ENCODE data around the gene RIT2.

RIT2 gene

DNA sequence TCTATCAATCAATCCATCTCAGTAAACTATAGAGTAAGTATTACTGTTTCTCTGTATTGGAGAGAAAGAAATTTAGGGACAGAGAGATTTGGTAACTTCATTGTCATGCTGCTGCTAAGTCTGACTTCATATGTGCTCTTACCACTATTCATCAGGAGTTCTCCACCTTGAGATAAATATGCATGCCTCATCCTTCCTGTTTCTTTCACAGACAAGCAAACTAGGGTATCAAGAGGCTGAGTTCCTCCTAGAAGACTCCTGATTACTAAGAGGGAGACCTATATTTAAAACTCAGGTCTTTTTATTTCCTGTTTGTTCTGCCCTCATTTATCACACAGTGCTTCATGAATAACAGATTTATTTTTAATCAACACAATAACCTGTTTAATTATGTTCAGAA, 34.1 kb downstream of the RIT2 start:
- H3K4me1 ChIP-seq (ENCODE audit: control insufficient read depth, insufficient read depth, low read length, unreplicated experiment) = no peaks in the 10 kb centered on the region
- no peaks in the 10 kb centered on the region for H3K36me3 ChIP-seq (ENCODE audit: insufficient read depth, low read length)
- H3K27me3 ChIP-seq (ENCODE audit: insufficient read depth, low read length) = no peaks in the 10 kb centered on the region
- no peak overlapping the region for H2AFZ ChIP-seq (ENCODE audit: low read length, unreplicated experiment)
- no peaks in the 10 kb centered on the region for H3K79me2 ChIP-seq (ENCODE audit: control insufficient read depth, insufficient read depth, low read length, unreplicated experiment)
- H3K27ac ChIP-seq (ENCODE audit: low read depth, low read length) = no peak overlapping the region
- no peak overlapping the region for H3K4me3 ChIP-seq (ENCODE audit: low read depth, low read length)

DNA sequence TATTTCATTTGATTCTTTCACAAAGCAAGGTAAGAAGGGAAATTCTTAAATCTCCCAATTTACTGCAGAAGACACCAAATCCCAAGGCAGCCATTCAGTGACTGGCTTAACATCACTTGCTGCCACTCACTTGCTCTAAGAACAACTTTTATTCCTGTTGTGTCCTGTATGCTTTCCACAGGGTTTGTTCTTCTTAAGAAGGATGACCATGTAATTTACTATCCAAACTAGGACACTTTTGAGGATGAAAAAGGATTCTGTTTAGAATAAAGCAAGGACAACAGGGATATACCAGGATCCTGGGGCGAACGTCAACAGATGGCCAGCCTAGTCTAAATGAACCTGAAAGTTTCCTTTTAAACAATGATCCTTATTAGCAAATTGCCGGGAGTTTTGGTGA, 34.8 kb downstream of the RIT2 start:
- Histone ChIP-seq H3K36me3 (ENCODE audit: insufficient read depth, low read length) (no peaks in the 10 kb centered on the region), H3K79me2 (ENCODE audit: control insufficient read depth, insufficient read depth, low read length, unreplicated experiment) (no peaks in the 10 kb centered on the region), H2AFZ (ENCODE audit: low read length, unreplicated experiment) (no peak overlapping the region), H3K27ac (ENCODE audit: low read depth, low read length) (no peak overlapping the region), H3K4me1 (ENCODE audit: control insufficient read depth, insufficient read depth, low read length, unreplicated experiment) (no peaks in the 10 kb centered on the region), H3K27me3 (ENCODE audit: insufficient read depth, low read length) (no peaks in the 10 kb centered on the region), H3K4me3 (ENCODE audit: low read depth, low read length) (no peak overlapping the region)

GRCh38 chr18:43079422-43079821, 36.1 kb downstream of the RIT2 start:
- Histone ChIP-seq H3K79me2 (ENCODE audit: control insufficient read depth, insufficient read depth, low read length, unreplicated experiment) (no peaks in the 10 kb centered on the region), H3K27ac (ENCODE audit: low read depth, low read length) (no peak overlapping the region), H2AFZ (ENCODE audit: low read length, unreplicated experiment) (no peak overlapping the region), H3K27me3 (ENCODE audit: insufficient read depth, low read length) (no peaks in the 10 kb centered on the region), H3K4me3 (ENCODE audit: low read depth, low read length) (no peak overlapping the region), H3K36me3 (ENCODE audit: insufficient read depth, low read length) (no peaks in the 10 kb centered on the region), H3K4me1 (ENCODE audit: control insufficient read depth, insufficient read depth, low read length, unreplicated experiment) (no peaks in the 10 kb centered on the region)

DNA sequence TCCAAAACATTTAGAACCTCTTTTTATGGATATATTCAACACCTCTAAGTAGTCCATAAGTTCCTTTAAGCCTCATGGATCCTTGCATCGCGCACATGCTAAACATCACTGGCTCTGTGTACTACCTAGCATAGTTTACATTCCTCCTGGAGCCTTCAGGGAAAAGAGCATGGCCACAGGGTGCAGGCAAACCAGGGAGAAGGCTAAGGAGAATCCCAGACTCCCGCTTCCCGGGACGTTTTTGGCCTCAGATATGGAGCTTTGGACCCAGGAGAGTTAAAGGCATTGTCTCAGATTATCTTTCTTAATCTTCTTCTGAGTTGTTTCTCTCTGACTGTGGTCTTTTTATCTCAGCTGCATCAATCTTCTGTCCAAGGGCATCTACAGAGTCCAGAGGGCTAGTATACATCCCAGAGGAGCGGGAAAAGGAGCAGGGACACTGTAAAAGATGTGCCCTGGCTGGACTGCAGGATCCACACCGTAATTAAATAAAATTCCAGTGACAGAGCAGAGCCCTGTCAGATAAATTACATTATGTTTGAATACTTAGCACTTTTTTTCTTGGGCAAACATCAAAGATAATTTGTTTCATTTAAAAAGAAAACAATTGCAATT, 36.9 kb downstream of the RIT2 start:
- Histone ChIP-seq H3K27ac (ENCODE audit: low read depth, low read length) (no peak overlapping the region), H3K4me1 (ENCODE audit: control insufficient read depth, insufficient read depth, low read length, unreplicated experiment) (no peaks in the 10 kb centered on the region), H2AFZ (ENCODE audit: low read length, unreplicated experiment) (no peak overlapping the region), H3K27me3 (ENCODE audit: insufficient read depth, low read length) (no peaks in the 10 kb centered on the region), H3K79me2 (ENCODE audit: control insufficient read depth, insufficient read depth, low read length, unreplicated experiment) (no peaks in the 10 kb centered on the region), H3K36me3 (ENCODE audit: insufficient read depth, low read length) (no peaks in the 10 kb centered on the region), H3K4me3 (ENCODE audit: low read depth, low read length) (no peak overlapping the region)

GRCh38 chr18:43077510-43078308, 37.8 kb downstream of the RIT2 start:
- Histone ChIP-seq H3K27me3 (ENCODE audit: insufficient read depth, low read length) (no peaks in the 10 kb centered on the region), H2AFZ (ENCODE audit: low read length, unreplicated experiment) (no peak overlapping the region), H3K4me3 (ENCODE audit: low read depth, low read length) (no peak overlapping the region), H3K4me1 (ENCODE audit: control insufficient read depth, insufficient read depth, low read length, unreplicated experiment) (no peaks in the 10 kb centered on the region), H3K79me2 (ENCODE audit: control insufficient read depth, insufficient read depth, low read length, unreplicated experiment) (no peaks in the 10 kb centered on the region), H3K27ac (ENCODE audit: low read depth, low read length) (no peak overlapping the region), H3K36me3 (ENCODE audit: insufficient read depth, low read length) (no peaks in the 10 kb centered on the region)

DNA sequence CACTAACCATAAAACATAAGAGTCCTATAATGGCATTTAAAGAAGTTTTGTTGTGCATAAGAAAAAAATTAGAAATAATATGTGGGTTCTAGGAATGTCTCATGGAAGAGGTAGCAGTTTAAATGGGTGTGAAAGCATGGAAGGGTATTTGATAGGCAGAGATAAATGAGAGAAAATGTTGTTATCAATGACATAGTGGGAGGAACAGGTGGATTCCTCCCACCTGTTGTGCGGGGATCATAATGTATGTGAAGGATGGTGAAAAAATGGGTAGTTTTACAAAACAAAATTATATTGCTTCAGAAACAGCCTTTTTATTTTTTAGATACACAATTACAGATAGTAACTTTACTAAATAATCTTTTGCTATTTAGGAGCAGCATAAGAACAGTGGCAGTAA, 41.7 kb downstream of the RIT2 start:
- H3K36me3 ChIP-seq (ENCODE audit: insufficient read depth, low read length) = no peaks in the 10 kb centered on the region

DNA sequence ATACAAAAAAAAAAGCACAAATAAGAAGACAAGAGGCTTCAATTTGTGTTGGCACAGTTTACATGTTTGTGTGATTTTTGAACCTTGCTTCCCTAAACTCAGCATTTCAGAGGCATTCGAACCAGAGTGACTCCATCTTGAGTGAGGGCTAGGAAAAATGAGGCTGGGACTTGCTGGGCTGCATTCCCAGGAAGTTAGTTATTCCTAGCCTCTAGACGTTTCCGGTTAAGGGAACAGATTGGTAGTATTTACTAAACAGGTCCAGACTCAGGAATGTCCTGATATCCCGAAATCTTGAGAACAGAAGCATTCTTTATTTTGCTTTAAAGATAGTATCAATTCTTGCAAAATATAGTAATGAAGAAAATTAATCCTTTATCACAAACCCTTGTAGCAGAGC, 46.7 kb downstream of the RIT2 start:
- H3K27me3 ChIP-seq (ENCODE audit: insufficient read depth, low read length) = no peaks in the 10 kb centered on the region
- H3K79me2 ChIP-seq (ENCODE audit: control insufficient read depth, insufficient read depth, low read length, unreplicated experiment) = no peaks in the 10 kb centered on the region
- H3K36me3 ChIP-seq (ENCODE audit: insufficient read depth, low read length) = no peaks in the 10 kb centered on the region
- no peak overlapping the region for H3K27ac ChIP-seq (ENCODE audit: low read depth, low read length)
- no peak overlapping the region for H2AFZ ChIP-seq (ENCODE audit: low read length, unreplicated experiment)
- no peaks in the 10 kb centered on the region for H3K4me1 ChIP-seq (ENCODE audit: control insufficient read depth, insufficient read depth, low read length, unreplicated experiment)
- no peak overlapping the region for H3K4me3 ChIP-seq (ENCODE audit: low read depth, low read length)

More for the DNA sequence above, 41.7 kb downstream of the RIT2 start:
- H3K27me3 ChIP-seq (ENCODE audit: insufficient read depth, low read length) = no peaks in the 10 kb centered on the region
- no peak overlapping the region for H3K27ac ChIP-seq (ENCODE audit: low read depth, low read length)
- H2AFZ ChIP-seq (ENCODE audit: low read length, unreplicated experiment) = no peak overlapping the region
- H3K4me3 ChIP-seq (ENCODE audit: low read depth, low read length) = no peak overlapping the region
- H3K4me1 ChIP-seq (ENCODE audit: control insufficient read depth, insufficient read depth, low read length, unreplicated experiment) = no peaks in the 10 kb centered on the region
- no peaks in the 10 kb centered on the region for H3K79me2 ChIP-seq (ENCODE audit: control insufficient read depth, insufficient read depth, low read length, unreplicated experiment)

GRCh38 chr18:43067570-43067969, 47.9 kb downstream of the RIT2 start:
- Histone ChIP-seq H2AFZ (ENCODE audit: low read length, unreplicated experiment) (no peak overlapping the region), H3K4me1 (ENCODE audit: control insufficient read depth, insufficient read depth, low read length, unreplicated experiment) (no peaks in the 10 kb centered on the region), H3K36me3 (ENCODE audit: insufficient read depth, low read length) (no peaks in the 10 kb centered on the region), H3K27me3 (ENCODE audit: insufficient read depth, low read length) (no peaks in the 10 kb centered on the region), H3K4me3 (ENCODE audit: low read depth, low read length) (no peak overlapping the region), H3K79me2 (ENCODE audit: control insufficient read depth, insufficient read depth, low read length, unreplicated experiment) (no peaks in the 10 kb centered on the region), H3K27ac (ENCODE audit: low read depth, low read length) (no peak overlapping the region)

- Histone ChIP-seq H3K36me3 (ENCODE audit: insufficient read depth, low read length) (no peaks in the 10 kb centered on the region), H3K4me3 (ENCODE audit: low read depth, low read length) (no peak overlapping the region), H3K79me2 (ENCODE audit: control insufficient read depth, insufficient read depth, low read length, unreplicated experiment) (no peaks in the 10 kb centered on the region), H3K27ac (ENCODE audit: low read depth, low read length) (no peak overlapping the region), H2AFZ (ENCODE audit: low read length, unreplicated experiment) (no peak overlapping the region), H3K4me1 (ENCODE audit: control insufficient read depth, insufficient read depth, low read length, unreplicated experiment) (peaks cover 8% of the 10 kb centered on the region), H3K27me3 (ENCODE audit: insufficient read depth, low read length) (no peaks in the 10 kb centered on the region)
Measured at GRCh38 chr18:43061816-43062215, 53.7 kb downstream of the RIT2 start.

DNA sequence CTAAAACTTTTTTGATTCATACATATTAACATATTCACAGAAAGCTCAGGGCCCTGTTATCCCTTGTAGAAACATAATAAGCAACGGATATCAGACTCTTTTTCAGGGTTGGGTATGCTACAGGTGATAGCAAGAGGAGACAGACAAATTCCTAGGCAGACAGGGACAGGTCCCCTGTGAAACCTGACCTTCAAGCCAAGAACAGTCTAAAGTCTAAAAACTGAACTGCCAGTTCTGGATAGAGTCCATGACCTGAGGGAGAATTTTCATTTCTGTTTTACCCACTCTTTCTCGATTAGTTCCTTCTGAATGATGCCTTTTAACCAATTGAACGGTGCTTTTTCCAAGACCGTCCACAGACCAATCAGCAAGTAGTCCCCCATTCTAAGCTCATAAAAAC, 54.2 kb downstream of the RIT2 start:
- Histone ChIP-seq H3K27ac (ENCODE audit: low read depth, low read length) (no peak overlapping the region), H3K79me2 (ENCODE audit: control insufficient read depth, insufficient read depth, low read length, unreplicated experiment) (no peaks in the 10 kb centered on the region)

GRCh38 chr18:43060020-43060419, 55.5 kb downstream of the RIT2 start:
- Histone ChIP-seq H3K27me3 (ENCODE audit: insufficient read depth, low read length) (no peaks in the 10 kb centered on the region), H3K27ac (ENCODE audit: low read depth, low read length) (peak overlapping the region; percentile 44; the same call in 1 of the 2 replicates), H3K36me3 (ENCODE audit: insufficient read depth, low read length) (no peaks in the 10 kb centered on the region), H3K4me1 (ENCODE audit: control insufficient read depth, insufficient read depth, low read length, unreplicated experiment) (peaks cover 8% of the 10 kb centered on the region), H3K4me3 (ENCODE audit: low read depth, low read length) (no peak overlapping the region), H3K79me2 (ENCODE audit: control insufficient read depth, insufficient read depth, low read length, unreplicated experiment) (no peaks in the 10 kb centered on the region), H2AFZ (ENCODE audit: low read length, unreplicated experiment) (no peak overlapping the region)

More for the DNA sequence above, 54.2 kb downstream of the RIT2 start:
- no peak overlapping the region for H3K4me3 ChIP-seq (ENCODE audit: low read depth, low read length)
- no peak overlapping the region for H2AFZ ChIP-seq (ENCODE audit: low read length, unreplicated experiment)
- H3K36me3 ChIP-seq (ENCODE audit: insufficient read depth, low read length) = no peaks in the 10 kb centered on the region
- no peaks in the 10 kb centered on the region for H3K27me3 ChIP-seq (ENCODE audit: insufficient read depth, low read length)
- H3K4me1 ChIP-seq (ENCODE audit: control insufficient read depth, insufficient read depth, low read length, unreplicated experiment) = peaks cover 8% of the 10 kb centered on the region

Measured in ACC112 (cell line).